ENCODE measurements around the gene ADCY2.

DNA sequence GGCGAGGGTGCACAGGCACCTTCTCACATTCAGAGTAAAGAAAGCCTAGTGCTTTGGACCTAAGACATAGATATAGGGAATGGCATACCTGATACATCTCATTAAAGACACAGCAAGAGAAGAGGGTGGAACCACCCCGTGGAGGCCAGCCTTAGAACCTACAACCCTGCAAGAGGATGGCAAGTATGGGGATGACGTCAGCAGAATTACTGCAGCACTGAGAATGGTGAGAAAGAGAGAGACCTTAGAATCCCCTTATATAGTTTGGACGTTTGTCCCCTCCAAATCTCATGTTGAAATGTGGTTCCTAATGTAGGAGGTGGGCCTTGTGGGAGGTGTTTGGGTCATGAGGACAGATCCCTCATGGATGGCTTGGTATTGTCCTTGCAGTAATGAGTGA, 28.2 kb upstream of the ADCY2 start:
- TF ChIP-seq CTCF (IDR thresholded peaks at IDR 0.05), result no peak
- no peak for TF ChIP-seq POLR2AphosphoS5 (IDR thresholded peaks at IDR 0.05)
